LNCaP clone FGC (cell line): Measurements from ENCODE around the gene GP9.
"Not testable (repeated sequence)": the region's sequence is repeated elsewhere in the genome, so short reads cannot be mapped to it uniquely, and the experiment has no call there.

ENCODE experiments used
- DNase-seq: peaks from one replicate; pipeline ENCODE4 v3.0.0-alpha.2; 2011; ENCODE audit warnings: low read depth
- H3K4me3 ChIP-seq: 2 replicates; pipeline ENCODE4 v1.5.1; 2011; ENCODE audit warnings: mild to moderate bottlenecking, low read depth, low read length, control low read depth
- TF ChIP-seq, protein P1 (sequence below): IDR thresholded peaks from 2 replicates; pipeline ENCODE4 v1.5.1; 2012; ENCODE audit warnings: mild to moderate bottlenecking; ENCODE audit not compliant: control insufficient read depth, insufficient read depth; ENCODE audit errors: extremely low read depth

The GP9 gene

DNA sequence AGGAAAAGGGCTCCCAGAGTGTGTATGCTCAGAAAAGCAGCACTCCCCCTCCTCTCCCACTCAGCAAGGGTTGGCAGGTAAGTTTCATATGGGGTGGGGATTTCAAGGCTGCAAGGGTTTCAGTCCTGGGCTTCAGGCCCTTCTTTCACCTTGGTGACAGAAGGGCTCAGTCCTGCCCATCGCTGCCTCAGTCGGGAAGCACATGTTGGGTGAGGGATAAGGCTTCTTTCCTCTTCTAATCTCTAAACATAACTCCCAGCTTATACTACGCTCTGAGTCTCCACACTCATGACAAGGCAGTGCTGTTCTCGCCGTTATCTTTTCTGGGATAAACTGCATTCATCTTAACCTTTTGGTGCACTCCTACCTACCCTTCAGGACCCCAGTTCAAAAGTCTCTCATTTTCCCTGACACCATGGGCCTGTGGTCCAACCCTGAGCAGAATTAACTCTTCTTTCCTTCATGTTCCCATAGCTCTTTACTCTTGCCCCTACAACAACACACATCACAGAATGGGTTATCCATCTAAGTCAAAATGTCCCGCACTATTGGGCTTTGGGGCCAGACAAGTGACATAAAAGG, 44.0 kb downstream of the GP9 start:
- TF ChIP-seq, protein P1, sequence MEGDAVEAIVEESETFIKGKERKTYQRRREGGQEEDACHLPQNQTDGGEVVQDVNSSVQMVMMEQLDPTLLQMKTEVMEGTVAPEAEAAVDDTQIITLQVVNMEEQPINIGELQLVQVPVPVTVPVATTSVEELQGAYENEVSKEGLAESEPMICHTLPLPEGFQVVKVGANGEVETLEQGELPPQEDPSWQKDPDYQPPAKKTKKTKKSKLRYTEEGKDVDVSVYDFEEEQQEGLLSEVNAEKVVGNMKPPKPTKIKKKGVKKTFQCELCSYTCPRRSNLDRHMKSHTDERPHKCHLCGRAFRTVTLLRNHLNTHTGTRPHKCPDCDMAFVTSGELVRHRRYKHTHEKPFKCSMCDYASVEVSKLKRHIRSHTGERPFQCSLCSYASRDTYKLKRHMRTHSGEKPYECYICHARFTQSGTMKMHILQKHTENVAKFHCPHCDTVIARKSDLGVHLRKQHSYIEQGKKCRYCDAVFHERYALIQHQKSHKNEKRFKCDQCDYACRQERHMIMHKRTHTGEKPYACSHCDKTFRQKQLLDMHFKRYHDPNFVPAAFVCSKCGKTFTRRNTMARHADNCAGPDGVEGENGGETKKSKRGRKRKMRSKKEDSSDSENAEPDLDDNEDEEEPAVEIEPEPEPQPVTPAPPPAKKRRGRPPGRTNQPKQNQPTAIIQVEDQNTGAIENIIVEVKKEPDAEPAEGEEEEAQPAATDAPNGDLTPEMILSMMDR, result no peak
- no peak for DNase-seq
- no peak overlapping the region for H3K4me3 ChIP-seq

DNA sequence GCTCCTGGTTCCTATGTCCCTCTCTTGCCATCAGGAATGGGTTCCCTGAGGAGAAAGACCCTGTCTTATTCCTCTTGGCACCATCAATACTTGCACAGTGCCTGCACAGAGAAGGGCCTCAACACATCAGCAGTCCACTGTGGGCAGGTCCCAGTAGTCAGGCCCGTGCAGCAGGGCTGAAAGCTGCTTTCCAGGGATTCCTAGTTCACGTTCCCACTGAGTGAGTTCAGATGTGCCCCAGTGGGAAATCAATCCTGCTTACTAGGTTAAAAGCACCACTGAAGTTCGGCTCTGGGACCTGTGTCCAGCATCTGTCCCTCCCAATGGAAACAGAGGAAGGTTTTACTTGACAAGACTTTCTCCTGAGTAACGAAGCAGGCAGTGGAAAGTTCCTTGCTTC, 45.3 kb downstream of the GP9 start:
- no peak for DNase-seq
- TF ChIP-seq, protein P1, result no peak
- no peak overlapping the region for H3K4me3 ChIP-seq

DNA sequence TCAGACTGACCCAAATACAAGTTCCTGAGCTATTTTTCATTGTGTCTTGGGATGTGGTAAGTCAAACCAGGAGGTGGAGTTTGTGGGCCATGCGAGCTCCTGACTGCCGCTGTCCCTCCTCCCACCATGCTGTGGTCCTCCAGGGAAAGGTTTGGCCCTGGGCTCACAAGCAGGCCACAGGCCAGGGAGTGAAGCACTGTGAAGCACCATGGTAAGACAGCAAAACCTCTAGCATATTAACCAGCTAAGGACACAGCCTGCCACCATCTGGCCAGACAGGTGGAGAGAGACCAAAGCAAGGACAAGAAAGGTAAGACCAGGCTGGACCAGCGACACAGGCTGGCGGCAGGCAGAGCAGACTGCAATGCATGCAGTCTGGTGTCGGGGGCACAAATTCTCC, 45.7 kb downstream of the GP9 start:
- TF ChIP-seq, protein P1, result peak; percentile 61
- peak overlapping the region; percentile 6 for H3K4me3 ChIP-seq
- DNase-seq, result peak; percentile 27

DNA sequence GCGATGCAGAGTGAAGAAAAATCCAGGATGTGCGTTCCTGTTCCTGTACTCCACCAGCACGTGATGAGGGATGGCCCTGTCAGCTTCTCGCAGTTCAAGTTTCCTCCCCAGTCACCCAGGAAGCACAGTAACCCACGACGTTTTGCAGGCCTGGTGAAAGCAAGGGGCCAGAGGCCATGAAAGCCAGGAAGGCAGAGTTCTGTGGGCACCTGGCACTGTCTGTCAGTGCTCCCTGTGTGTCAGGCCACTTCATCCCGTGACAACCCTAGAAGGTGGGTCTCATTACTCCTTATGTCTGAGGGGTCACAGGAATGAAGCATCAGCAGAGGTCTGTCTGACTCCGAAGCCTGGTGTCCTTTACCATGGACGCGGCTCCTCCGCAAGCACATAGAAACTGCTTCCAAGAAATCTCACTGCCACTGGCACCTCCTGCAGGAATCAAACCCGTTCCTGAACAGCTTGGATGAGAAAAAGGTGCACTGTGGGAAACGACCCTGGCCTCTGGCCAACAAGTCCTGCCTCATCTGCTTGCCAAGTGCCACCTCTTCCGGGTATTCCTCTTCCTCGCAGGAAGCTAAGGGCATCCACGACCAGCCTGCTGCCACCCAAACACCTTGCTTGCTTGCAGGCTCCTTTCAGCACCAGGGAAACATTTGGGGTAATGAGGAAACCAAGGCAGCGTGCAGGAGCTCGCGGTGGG, 46.4 kb downstream of the GP9 start:
- TF ChIP-seq, protein P1, result no peak
- peak overlapping the region; percentile 6 for H3K4me3 ChIP-seq
- DNase-seq, result peak; percentile 86

DNA sequence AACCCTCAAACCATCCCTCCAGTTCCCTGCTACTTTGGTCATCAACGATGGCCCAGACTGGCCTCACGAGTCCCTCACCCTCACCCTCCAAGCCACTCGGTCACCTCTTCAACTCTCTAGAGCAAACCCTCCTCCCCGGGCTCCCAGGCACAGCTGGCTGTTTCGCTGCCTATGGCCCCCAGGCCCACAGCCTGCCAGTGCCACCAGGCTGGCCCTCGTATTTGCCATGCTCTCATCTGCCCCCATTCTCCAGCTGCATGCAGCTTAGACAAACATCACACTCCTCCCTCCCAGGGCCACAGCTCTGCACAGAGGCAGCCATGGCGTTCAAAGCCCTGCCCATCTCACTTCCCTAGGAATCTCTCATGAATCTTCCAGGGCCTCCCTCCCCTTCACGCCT, 47.2 kb downstream of the GP9 start:
- TF ChIP-seq, protein P1, result no peak
- DNase-seq, result no peak

DNA sequence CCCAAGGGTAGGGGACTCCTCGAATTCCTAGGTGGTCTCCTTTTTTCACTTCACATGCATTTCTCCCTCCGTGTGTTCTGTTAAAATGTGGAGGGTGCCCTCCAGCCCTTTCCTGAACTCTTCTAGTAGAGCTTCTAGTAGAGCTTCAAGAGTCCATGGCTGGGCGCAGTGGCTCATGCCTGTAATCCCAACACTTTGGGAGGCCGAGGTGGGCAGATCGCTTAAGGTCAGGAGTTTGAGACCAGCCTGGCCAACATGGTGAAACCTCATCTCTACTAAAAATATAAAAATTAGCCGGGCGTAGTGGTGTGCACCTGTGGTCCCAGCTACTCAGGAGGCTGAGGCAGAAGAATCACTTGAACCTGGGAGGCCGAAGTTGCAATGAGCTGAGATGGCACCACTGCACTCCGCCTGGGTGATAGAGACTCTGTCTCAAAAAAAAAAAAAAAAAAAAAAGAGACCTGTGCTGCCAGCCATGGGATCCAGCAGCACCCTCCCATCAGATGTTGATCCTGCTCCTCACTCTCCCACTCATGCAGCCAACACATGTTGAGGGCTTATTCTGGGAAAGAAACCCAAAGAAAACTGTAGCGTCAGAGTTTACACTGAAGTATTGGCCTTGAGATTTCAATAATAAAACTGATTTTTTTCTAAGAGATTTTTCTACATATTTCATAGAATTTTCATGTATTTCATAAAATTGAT, 50.6 kb downstream of the GP9 start:
- H3K4me3 ChIP-seq, DNase-seq: not testable (repeated sequence)

More for the DNA sequence above, 47.2 kb downstream of the GP9 start:
- H3K4me3 ChIP-seq, result no peak overlapping the region
